ENCODE measurements around the gene MOV10. TPM values are rescaled to one million over a fixed set of nuclear protein-coding genes. Genes with fewer than 3 reads are reported as not detected.
A peak's percentile ranks its signal among the peaks of the same experiment; 100 is the strongest.

The MOV10 gene
- total RNA-seq, 1 experiment from 2014 or later: 29.1 TPM

DNA sequence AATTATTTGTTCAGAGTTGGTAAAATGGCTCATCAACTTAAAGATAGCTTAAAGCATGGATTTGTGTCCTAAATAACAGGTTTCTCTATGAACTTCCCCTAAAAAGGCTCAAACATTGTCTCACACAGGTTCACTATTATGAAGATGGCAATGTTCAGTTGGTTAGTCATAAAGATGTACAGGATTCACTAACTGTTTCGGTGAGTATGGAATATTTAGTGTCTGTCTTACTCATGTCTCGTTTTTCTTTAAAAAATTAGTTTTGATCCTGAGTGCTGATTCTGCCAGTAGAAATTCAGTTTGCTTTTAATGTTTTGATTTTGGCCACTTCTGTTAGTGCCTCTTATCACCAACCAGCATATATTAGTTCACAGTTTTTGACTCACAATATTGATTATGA lies 7.5 kb upstream of the MOV10 start:
- in situ Hi-C loops (cut with HindIII; ENCODE audit: low pct_unique_long_range_greater_than_20kb, low sequenced_read_pairs): no loop called here
- no peak for DNase-seq (ENCODE audit: low read depth, low spot score)

DNA sequence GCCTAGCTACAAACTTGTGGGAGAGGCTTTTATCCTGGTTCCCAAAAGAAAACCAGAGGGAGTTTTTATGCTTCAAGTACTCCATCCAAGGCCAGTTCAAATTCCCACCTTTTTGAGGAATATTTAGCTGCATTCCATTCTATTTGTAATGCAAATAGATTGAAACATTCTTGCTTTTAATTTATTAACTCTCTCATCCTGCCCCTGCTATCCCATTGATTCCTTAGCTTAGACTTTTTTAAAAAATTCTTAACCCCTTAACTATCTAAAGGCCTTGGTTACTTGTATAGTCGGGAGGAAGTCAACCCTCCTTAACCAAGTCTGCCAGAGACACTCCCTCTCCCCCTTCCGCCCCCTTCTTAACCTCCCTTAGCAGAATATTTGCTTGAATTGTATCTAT lies 2.5 kb upstream of the MOV10 start:
- in situ Hi-C loops (cut with HindIII; ENCODE audit: low pct_unique_long_range_greater_than_20kb, low sequenced_read_pairs): no loop called here

DNA sequence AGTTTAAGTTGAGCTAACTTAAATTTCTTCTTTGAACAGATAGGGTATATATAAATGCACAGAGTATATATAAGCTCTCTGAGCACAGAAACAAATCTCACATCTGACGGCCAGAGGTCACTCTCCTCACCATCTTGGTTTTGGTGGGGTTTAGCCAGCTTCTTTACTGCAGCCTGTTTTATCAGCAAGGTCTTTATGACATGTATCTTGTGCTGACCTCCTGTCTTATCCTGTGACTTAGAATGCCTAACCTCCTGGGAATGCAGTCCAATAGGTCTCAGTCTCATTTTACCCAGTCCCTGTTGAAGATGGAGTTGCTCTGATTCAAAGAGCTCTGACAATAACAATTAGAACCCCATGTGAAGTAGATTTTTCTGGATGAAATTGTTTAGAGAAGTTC lies 1.6 kb upstream of the MOV10 start:
- in situ Hi-C loops (cut with HindIII; ENCODE audit: low pct_unique_long_range_greater_than_20kb, low sequenced_read_pairs): no loop called here
- peak; percentile 45 for DNase-seq (ENCODE audit: low read depth, low spot score)

More for the DNA sequence above, 2.5 kb upstream of the MOV10 start:
- no peak for DNase-seq (ENCODE audit: low read depth, low spot score)

DNA sequence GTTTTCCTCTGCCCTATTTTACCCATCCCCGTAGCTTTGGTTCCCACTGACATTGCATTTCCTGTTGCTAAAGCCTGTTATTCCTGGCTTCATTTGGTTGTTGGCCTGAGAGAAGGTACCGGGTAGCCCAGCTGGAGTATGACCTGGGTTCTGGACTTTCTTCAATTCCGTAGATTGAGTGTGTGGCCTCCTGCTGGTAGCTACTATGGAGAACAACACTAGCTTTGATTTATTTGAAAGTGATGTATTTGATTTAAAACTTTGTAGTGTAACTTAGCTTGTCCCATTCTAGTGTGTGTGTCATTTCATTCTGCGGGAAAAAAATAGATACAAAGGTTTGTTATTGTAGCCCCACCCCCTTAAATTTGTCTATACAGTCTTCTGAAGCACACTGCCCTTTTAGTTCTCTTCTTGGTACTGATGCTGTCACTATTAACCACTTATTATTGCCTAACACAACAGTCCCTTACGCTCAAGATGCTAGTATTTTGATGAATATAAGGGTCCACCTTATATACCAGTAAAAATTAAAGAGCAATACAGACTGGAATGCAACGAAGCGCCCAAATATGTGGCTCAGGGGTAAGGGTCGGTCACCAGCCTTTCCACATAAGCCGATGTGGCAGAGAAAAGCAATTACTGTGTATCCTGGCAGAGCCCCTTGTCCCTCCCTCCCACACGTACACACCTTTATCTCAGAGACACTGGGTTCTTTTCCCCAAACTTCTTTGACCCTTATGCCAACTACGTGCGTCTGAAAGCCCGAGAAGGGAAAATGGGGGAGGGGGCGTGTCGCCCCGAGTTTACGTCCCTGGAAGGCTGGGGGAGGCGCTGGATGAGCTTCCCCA lies 643 bp upstream of the MOV10 start:
- in situ Hi-C loops (cut with HindIII; ENCODE audit: low pct_unique_long_range_greater_than_20kb, low sequenced_read_pairs): no loop called here
- peak; percentile 53 for DNase-seq (ENCODE audit: low read depth, low spot score)

DNA sequence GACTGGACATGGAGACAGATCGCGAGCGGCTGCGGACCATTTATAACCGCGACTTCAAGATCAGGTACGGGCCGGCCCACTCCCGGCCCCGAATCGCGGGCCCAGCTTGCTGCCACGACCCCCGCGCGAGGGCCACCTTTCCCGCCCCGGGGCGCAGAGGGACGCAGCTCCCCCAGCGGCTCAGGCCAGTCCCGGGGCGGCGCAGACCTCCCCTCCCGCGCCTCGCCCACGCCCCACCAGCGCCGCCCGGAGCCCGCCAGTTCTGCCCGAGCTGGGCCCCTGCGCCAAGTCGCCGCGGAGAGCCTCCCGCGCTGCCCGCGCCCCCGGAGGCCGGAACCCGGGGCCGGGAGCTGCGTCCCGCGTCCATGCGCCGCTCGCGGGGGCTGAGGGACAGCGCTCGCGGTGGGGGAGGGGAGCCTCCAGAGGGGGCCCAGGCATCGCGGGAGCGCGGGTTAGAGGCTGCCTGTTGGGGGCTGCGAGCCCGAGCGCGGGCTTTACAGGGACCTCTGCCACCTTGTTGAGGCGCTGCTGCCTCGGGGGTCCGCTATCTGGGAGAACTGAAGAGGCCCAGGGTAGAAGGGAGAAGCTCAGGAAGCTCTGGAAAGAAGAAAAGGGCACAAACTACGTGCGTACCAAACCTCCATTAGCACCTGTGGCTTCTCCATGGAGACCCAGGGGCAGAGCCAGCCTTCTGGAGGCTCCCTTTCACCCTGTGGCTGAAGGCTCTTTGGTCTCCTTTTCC lies 698 bp downstream of the MOV10 start:
- peak; percentile 8 for DNase-seq (ENCODE audit: low read depth, low spot score)
- in situ Hi-C loops (cut with HindIII; ENCODE audit: low pct_unique_long_range_greater_than_20kb, low sequenced_read_pairs): no loop called here

- in situ Hi-C loops (cut with HindIII; ENCODE audit: low pct_unique_long_range_greater_than_20kb, low sequenced_read_pairs): no loop called here
Observed at GRCh38 chr1:112675728-112676381, 1.4 kb downstream of the MOV10 start.

GRCh38 chr1:112676543-112676942 lies 2.1 kb downstream of the MOV10 start:
- in situ Hi-C loops (cut with HindIII; ENCODE audit: low pct_unique_long_range_greater_than_20kb, low sequenced_read_pairs): no loop called here
- DNase-seq (ENCODE audit: low read depth, low spot score): no peak

More at GRCh38 chr1:112675728-112676381, 1.4 kb downstream of the MOV10 start:
- DNase-seq (ENCODE audit: low read depth, low spot score): no peak

GRCh38 chr1:112677501-112677900 lies 3.0 kb downstream of the MOV10 start:
- DNase-seq (ENCODE audit: low read depth, low spot score): no peak
- in situ Hi-C loops (cut with HindIII; ENCODE audit: low pct_unique_long_range_greater_than_20kb, low sequenced_read_pairs): no loop called here

GRCh38 chr1:112678605-112679004 lies 4.1 kb downstream of the MOV10 start:
- in situ Hi-C loops (cut with HindIII; ENCODE audit: low pct_unique_long_range_greater_than_20kb, low sequenced_read_pairs): no loop called here
- no peak for DNase-seq (ENCODE audit: low read depth, low spot score)

GRCh38 chr1:112685913-112686312 lies 11.5 kb downstream of the MOV10 start:
- in situ Hi-C loops (cut with HindIII; ENCODE audit: low pct_unique_long_range_greater_than_20kb, low sequenced_read_pairs): no loop called here
- DNase-seq (ENCODE audit: low read depth, low spot score): no peak

DNA sequence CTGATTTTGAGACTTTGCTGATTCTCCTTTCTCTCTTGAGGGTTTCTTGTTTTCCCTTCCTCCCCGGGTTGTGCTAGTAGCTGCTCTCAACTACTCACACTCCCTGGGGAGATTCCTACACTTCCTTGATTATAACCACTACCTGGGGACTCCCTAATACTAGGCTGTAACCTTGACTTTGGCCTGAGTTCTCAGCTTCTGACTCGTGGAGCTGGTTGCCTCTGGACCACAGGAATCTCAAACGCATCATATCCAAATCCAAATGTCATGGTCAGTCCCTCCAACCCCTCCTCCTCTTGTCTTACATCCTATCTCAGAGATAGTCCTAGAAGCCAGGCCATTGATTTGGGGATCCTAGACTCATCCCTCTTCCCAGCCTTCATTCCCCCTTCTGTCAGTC lies 12.0 kb downstream of the MOV10 start:
- no peak for DNase-seq (ENCODE audit: low read depth, low spot score)
- in situ Hi-C loops (cut with HindIII; ENCODE audit: low pct_unique_long_range_greater_than_20kb, low sequenced_read_pairs): no loop called here

DNA sequence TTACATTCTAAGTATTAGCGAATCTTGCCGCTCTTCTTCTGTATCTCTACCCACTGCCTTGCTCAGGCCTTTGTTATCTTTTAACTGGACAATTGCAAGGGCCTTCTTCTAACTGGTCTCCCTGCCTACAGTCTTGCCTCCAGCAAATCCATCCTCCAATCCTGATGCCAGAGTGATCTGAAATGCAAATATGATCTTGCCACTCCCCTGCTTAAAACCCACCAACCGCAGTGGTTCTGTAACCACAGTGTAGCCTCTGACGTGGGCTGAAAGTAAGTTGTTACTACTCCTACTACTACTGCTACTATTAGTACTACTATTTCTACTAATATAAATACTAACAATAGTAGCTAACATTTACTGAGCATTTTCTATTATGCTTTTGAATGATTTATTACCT lies 12.4 kb downstream of the MOV10 start:
- in situ Hi-C loops (cut with HindIII; ENCODE audit: low pct_unique_long_range_greater_than_20kb, low sequenced_read_pairs): no loop called here
- DNase-seq (ENCODE audit: low read depth, low spot score): no peak

DNA sequence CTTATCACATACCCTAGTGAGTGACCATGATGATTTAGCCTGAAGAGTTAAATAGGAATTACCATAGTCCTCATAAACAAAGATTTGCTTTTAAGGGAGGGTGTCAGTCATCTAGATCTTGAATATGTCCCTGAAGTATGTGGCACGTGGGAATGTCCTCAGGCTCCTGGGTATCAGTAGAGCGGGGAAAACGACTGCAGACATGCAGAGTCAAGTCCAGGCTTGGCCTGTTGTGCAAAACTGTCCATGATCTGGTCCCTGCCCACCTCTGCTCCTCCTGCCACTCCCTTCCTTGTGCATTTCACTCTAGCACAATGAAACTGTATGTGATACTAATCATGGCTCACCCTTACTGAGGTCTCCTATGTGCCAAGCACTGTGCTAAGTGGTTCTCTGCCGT lies 12.9 kb downstream of the MOV10 start:
- in situ Hi-C loops (cut with HindIII; ENCODE audit: low pct_unique_long_range_greater_than_20kb, low sequenced_read_pairs): no loop called here
- DNase-seq (ENCODE audit: low read depth, low spot score): no peak

DNA sequence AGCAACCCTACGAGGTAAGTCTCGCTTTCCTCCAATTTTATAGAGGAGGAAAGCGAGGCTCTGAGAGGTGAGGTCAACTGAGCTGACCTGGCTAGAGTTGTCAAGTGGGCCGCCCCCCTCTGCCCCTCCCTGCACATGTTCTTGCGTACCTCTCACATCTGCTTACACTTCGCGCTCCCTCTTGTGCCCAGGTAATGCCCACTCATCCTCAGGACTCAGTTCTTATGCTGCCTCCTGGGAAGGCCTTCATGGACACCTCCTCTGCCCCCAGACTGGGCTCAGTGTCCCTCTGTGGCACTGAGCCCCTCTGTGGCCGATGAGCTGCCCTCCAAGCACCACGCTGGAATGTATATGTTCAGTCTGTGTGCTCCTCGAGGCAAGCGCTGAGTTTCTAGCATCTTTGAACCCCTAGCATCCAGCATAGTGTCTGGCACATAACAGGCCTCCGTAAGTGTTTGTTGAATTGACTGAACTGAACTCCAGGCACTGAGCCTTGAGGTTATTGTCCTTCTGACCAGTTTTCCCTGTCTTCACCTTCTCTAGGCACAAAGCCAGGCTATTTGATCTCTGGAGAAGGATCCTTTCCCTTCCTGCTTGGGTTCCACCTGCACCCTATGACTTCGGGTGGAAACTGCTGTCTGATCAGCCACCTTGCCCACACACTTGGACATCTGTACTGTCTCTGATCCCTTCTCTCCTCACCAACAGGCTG lies 13.5 kb downstream of the MOV10 start:
- in situ Hi-C loops (cut with HindIII; ENCODE audit: low pct_unique_long_range_greater_than_20kb, low sequenced_read_pairs): no loop called here
- no peak for DNase-seq (ENCODE audit: low read depth, low spot score)

DNA sequence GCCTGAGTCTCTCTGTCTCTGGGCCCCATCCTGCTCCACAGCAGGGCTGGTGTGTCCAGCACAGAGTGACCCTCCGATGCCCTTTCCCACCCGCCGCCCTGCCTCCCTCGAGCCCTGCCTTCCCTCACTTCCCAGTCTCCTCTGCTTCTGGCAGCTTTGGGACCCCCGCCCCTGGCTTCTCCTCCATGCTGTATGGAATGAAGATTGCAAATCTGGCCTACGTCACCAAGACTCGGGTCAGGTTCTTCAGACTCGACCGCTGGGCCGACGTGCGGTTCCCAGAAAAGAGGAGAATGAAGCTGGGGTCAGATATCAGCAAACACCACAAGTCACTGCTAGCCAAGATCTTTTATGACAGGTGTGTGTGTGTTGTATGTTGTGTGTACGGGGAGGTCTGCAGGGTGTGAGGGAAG lies 14.3 kb downstream of the MOV10 start:
- no peak for DNase-seq (ENCODE audit: low read depth, low spot score)
- in situ Hi-C loops (cut with HindIII; ENCODE audit: low pct_unique_long_range_greater_than_20kb, low sequenced_read_pairs): no loop called here

GRCh38 chr1:112689196-112689841 lies 14.9 kb downstream of the MOV10 start:
- in situ Hi-C loops (cut with HindIII; ENCODE audit: low pct_unique_long_range_greater_than_20kb, low sequenced_read_pairs): no loop called here
- no peak for DNase-seq (ENCODE audit: low read depth, low spot score)

DNA sequence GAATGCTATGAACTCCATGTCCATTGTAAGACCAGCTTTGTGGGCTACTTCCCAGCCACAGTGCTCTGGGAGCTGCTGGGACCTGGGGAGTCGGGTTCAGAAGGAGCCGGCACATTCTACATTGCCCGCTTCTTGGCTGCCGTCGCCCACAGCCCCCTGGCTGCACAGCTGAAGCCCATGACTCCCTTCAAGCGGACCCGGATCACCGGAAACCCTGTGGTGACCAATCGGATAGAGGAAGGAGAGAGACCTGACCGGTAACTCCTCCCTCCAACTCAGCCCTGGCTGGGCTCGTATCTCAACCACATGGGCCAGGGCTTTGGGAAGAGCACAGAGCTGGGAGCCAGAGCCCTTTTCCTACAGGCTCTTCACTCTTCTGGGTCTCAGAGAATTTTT lies 15.4 kb downstream of the MOV10 start:
- in situ Hi-C loops (cut with HindIII; ENCODE audit: low pct_unique_long_range_greater_than_20kb, low sequenced_read_pairs): no loop called here

More for the DNA sequence above, 15.4 kb downstream of the MOV10 start:
- no peak for DNase-seq (ENCODE audit: low read depth, low spot score)
